H1 (cell line): ENCODE measurements around the gene MCL1. TPM values are rescaled to one million over a fixed set of nuclear protein-coding genes. Genes with fewer than 3 reads are reported as not detected.

ENCODE experiments used
- CTCF ChIA-PET: fragments of 300-600 bp; sonication (Branson Sonifier 250); formaldehyde crosslinking; loops from one replicate; lab custom pipeline; 2021; ENCODE audit not compliant: partially characterized antibody; lab: Charles Lee
- POLR2A ChIA-PET: fragments of 300-600 bp; sonication (Branson Sonifier 250); formaldehyde crosslinking; loops from one replicate; lab custom pipeline; 2021; ENCODE audit warnings: inconsistent platforms; ENCODE audit not compliant: partially characterized antibody; lab: Charles Lee
- DNase-seq, 2 experiments: peaks; one replicate each; pipeline versions ENCODE4 v3.0.0 to v3.0.0-alpha.2; 2010 to 2022; ENCODE audit warnings: low spot score in 2 of 2, low read depth in 1 of 2, mixed read lengths in 1 of 2
- FAIRE-seq: peaks from 2 replicates; lab custom pipeline; 2011; peaks lifted over from hg19 to GRCh38; lab: Jason Lieb, UNC
- H2AFZ ChIP-seq: 2 replicates; pipeline ENCODE4 v1.8.1; 2012; ENCODE audit warnings: low read length, inconsistent platforms
- H2AK5ac ChIP-seq: 2 replicates; pipeline ENCODE4 v1.6.1; 2013; ENCODE audit warnings: low read depth, low read length
- H2BK120ac ChIP-seq: replicated peaks from 2 replicates; pipeline ENCODE3; 2013; ENCODE audit warnings: low read depth, low read length, inconsistent platforms
- H2BK12ac ChIP-seq: 2 replicates; pipeline ENCODE4 v1.6.1; 2013; ENCODE audit warnings: low read depth, low read length
- H2BK15ac ChIP-seq: 2 replicates; pipeline ENCODE4 v1.6.1; 2013; ENCODE audit warnings: low read length
- H2BK20ac ChIP-seq: 2 replicates; pipeline ENCODE4 v1.6.1; 2013; ENCODE audit warnings: low read length
- H2BK5ac ChIP-seq: 2 replicates; pipeline ENCODE4 v1.6.1; 2013; ENCODE audit warnings: low read depth, low read length
- H3K14ac ChIP-seq: 2 replicates; pipeline ENCODE4 v1.6.1; 2013; ENCODE audit warnings: inconsistent platforms; ENCODE audit not compliant: insufficient read length
- H3K18ac ChIP-seq: 2 replicates; pipeline ENCODE4 v1.6.1; 2013; ENCODE audit warnings: low read length; ENCODE audit errors: extremely low read depth
- H3K23ac ChIP-seq: 2 replicates; pipeline ENCODE4 v1.6.1; 2013; ENCODE audit warnings: inconsistent platforms; ENCODE audit not compliant: insufficient read length
- H3K23me2 ChIP-seq: 2 replicates; pipeline ENCODE4 v1.6.1; 2013; ENCODE audit warnings: low read depth, low read length
- H3K27ac ChIP-seq: 2 replicates; pipeline ENCODE4 v1.6.1; 2011; ENCODE audit warnings: low read depth, low read length, inconsistent platforms
- H3K27me3 ChIP-seq, 4 experiments: replicated peaks in 1 of 4; 1 replicate in 1 of 4; 2 replicates in 3 of 4; pipeline versions ENCODE4 v1.6.1 to v1.8.1; 2011 to 2013; ENCODE audit warnings: low read length in 3 of 4, mild to moderate bottlenecking in 3 of 4, inconsistent platforms in 2 of 4, mixed read lengths in 2 of 4, moderate library complexity in 1 of 4; ENCODE audit not compliant: control insufficient read depth in 3 of 4, insufficient read depth in 3 of 4; ENCODE audit errors: extremely low read depth in 1 of 4
- H3K36me3 ChIP-seq, 4 experiments: 2 replicates each; pipeline versions ENCODE4 v1.6.1 to v1.8.1; 2011 to 2013; ENCODE audit warnings: mild to moderate bottlenecking in 4 of 4, low read length in 3 of 4, moderate library complexity in 2 of 4, control low read depth in 1 of 4, inconsistent platforms in 1 of 4; ENCODE audit not compliant: insufficient read depth in 4 of 4, control insufficient read depth in 2 of 4
- H3K4ac ChIP-seq: replicated peaks from 2 replicates; pipeline ENCODE3; 2013; ENCODE audit warnings: low read length, low read depth, mixed read lengths, inconsistent platforms; ENCODE audit not compliant: insufficient read length
- H3K4me1 ChIP-seq, 4 experiments: replicated peaks in 1 of 4; 1 replicate in 1 of 4; 2 replicates in 3 of 4; pipeline versions ENCODE4 v1.6.1 to v1.8.1; 2011 to 2013; ENCODE audit warnings: low read length in 3 of 4, inconsistent platforms in 2 of 4, mixed read lengths in 1 of 4; ENCODE audit not compliant: insufficient read depth in 4 of 4, control insufficient read depth in 3 of 4
- H3K4me2 ChIP-seq, 2 experiments: 2 replicates each; pipeline versions ENCODE4 v1.6.1 to v1.8.1; 2011 to 2013; ENCODE audit warnings: low read depth in 2 of 2, low read length in 2 of 2, control low read depth in 1 of 2, inconsistent platforms in 1 of 2, mild to moderate bottlenecking in 1 of 2; ENCODE audit not compliant: insufficient read depth in 1 of 2
- H3K4me3 ChIP-seq, 4 experiments: fragments of 200-600, 300-600 bp in 1 of 4; sonication (generic), shearing (Covaris generic), sonication (Bioruptor Twin) in 1 of 4; 2 replicates each; pipeline versions ENCODE4 v1.5.1 to v1.8.1; 2011 to 2016; ENCODE audit warnings: low read length in 4 of 4, low read depth in 3 of 4, control low read depth in 2 of 4, inconsistent platforms in 2 of 4, mild to moderate bottlenecking in 2 of 4, mixed read lengths in 1 of 4, moderate library complexity in 1 of 4; ENCODE audit not compliant: insufficient read depth in 2 of 4; ENCODE audit errors: extremely low read depth in 1 of 4
- H3K56ac ChIP-seq: replicated peaks from 2 replicates; pipeline ENCODE3; 2013; ENCODE audit warnings: low read depth, mild to moderate bottlenecking, mixed read lengths, low read length, inconsistent platforms; ENCODE audit not compliant: insufficient read length
- H3K79me1 ChIP-seq: 2 replicates; pipeline ENCODE4 v1.6.1; 2013; ENCODE audit warnings: low read depth, low read length, control low read depth
- H3K79me2 ChIP-seq, 2 experiments: 2 replicates each; pipeline versions ENCODE4 v1.6.1 to v1.8.1; 2012 to 2013; ENCODE audit warnings: low read length in 2 of 2, mild to moderate bottlenecking in 2 of 2, inconsistent platforms in 1 of 2; ENCODE audit not compliant: insufficient read depth in 2 of 2, control insufficient read depth in 1 of 2
- H3K9ac ChIP-seq, 4 experiments: replicated peaks in 1 of 4; 1 replicate in 1 of 4; 2 replicates in 3 of 4; pipeline versions ENCODE4 v1.6.1 to v1.8.1; 2011 to 2013; ENCODE audit warnings: low read depth in 3 of 4, low read length in 3 of 4, control low read depth in 2 of 4, mild to moderate bottlenecking in 2 of 4, moderate library complexity in 2 of 4, inconsistent platforms in 1 of 4; ENCODE audit errors: extremely low read depth in 1 of 4
- H3K9me3 ChIP-seq, 2 experiments: 2 replicates each; pipeline versions ENCODE4 v1.6.1 to v1.8.1; 2012 to 2013; ENCODE audit warnings: mild to moderate bottlenecking in 2 of 2, moderate library complexity in 2 of 2, control low read depth in 1 of 2, inconsistent platforms in 1 of 2, low read depth in 1 of 2, low read length in 1 of 2, mixed read lengths in 1 of 2; ENCODE audit not compliant: insufficient read depth in 2 of 2
- H4K20me1 ChIP-seq, 2 experiments: replicated peaks in 1 of 2; 2 replicates each; pipeline versions ENCODE3 to v1.8.1; 2011 to 2013; ENCODE audit warnings: inconsistent platforms in 2 of 2, low read length in 2 of 2, mild to moderate bottlenecking in 1 of 2; ENCODE audit not compliant: insufficient read depth in 2 of 2, control insufficient read depth in 1 of 2
- H4K5ac ChIP-seq: 2 replicates; pipeline ENCODE4 v1.6.1; 2013; ENCODE audit warnings: low read length, low read depth, mixed read lengths, inconsistent platforms; ENCODE audit not compliant: insufficient read length
- H4K8ac ChIP-seq: 2 replicates; pipeline ENCODE4 v1.8.0; 2013; ENCODE audit warnings: mild to moderate bottlenecking, moderate library complexity, low read length, inconsistent platforms; ENCODE audit not compliant: insufficient read depth; ENCODE audit errors: extremely low read depth
- H4K91ac ChIP-seq: replicated peaks from 2 replicates; pipeline ENCODE3; 2013; ENCODE audit warnings: low read length, mixed read lengths, inconsistent platforms; ENCODE audit not compliant: insufficient read length
- CEBPB ChIP-seq: IDR thresholded peaks from 2 replicates; pipeline ENCODE4 v1.6.1; 2012; ENCODE audit warnings: low read depth, low read length
- CREB1 ChIP-seq: IDR thresholded peaks from 2 replicates; pipeline ENCODE4 v1.6.1; 2012; ENCODE audit warnings: inconsistent platforms
- CTCF ChIP-seq, 3 experiments: IDR thresholded peaks; 1 replicate in 2 of 3; 2 replicates in 1 of 3; pipeline versions ENCODE4 v1.5.1 to v1.6.1; 2011; ENCODE audit warnings: low read length in 3 of 3, mild to moderate bottlenecking in 3 of 3, inconsistent platforms in 2 of 3, low read depth in 1 of 3, moderate library complexity in 1 of 3; ENCODE audit not compliant: insufficient read depth in 1 of 3; ENCODE audit errors: control extremely low read depth in 1 of 3
- PHF8 ChIP-seq: fragments of 200-600 bp; sonication (generic); conservative IDR thresholded peaks from 2 replicates; pipeline ENCODE4 v1.7.1; 2012; ENCODE audit warnings: low read depth, mild to moderate bottlenecking, inconsistent platforms, low read length, moderate library complexity
- RBBP5 ChIP-seq: IDR thresholded peaks from 2 replicates; pipeline ENCODE4 v1.7.1; 2012; ENCODE audit warnings: low read depth, mild to moderate bottlenecking, inconsistent platforms, low read length, moderate library complexity, borderline replicate concordance
- SIX5 ChIP-seq: IDR thresholded peaks from 2 replicates; pipeline ENCODE4 v1.6.1; 2011; ENCODE audit warnings: mild to moderate bottlenecking, low read depth, low read length
- TEAD4 ChIP-seq: IDR thresholded peaks from 2 replicates; pipeline ENCODE4 v1.6.1; 2012; ENCODE audit warnings: low read depth, low read length, inconsistent platforms, mixed read lengths
- WGBS, 2 experiments: shearing (Covaris generic) in 1 of 2; methylation state at CpG; one replicate each; pipeline versions ENCODE4 v1.1.6 to v1.1.7; 2013 to 2015; ENCODE audit warnings: low lambda C conversion rate in 2 of 2, mixed read lengths in 2 of 2, inconsistent platforms in 1 of 2, low coverage in 1 of 2, missing lambda C conversion rate in 1 of 2; ENCODE audit not compliant: insufficient replicate concordance in 2 of 2, insufficient coverage in 1 of 2, insufficient read length in 1 of 2; ENCODE audit errors: extremely low coverage in 1 of 2, missing lambda C conversion rate in 1 of 2; 5-methylcytosine and 5-hydroxymethylcytosine counted together
- polyA plus RNA-seq, 7 experiments: library from polyadenylated mRNA; depleted of rRNA in 3 of 7; stranded (reverse) in 5 of 7; unstranded in 2 of 7; fragments of >200 nt in 5 of 7; fragments of 200-250 nt in 2 of 7; gene quantifications; 1 replicate in 5 of 7; 2 replicates in 1 of 7; 4 replicates in 1 of 7; pipeline versions ENCODE4 v1.2.1 to v1.2.3, GENCODE V29; 2011 to 2013; ENCODE audit warnings: missing spikeins in 2 of 7, mixed read lengths in 2 of 7
- total RNA-seq: library from RNA; stranded (reverse); fragmentation: NEBNext Ultra II Directional; extraction: Animal tissue kit (Norgen Biotek cat#: 25700); gene quantifications from 2 replicates; pipeline ENCODE4 v1.2.1, GENCODE V29; 2021

Gene MCL1
- total and polyA plus RNA-seq, 2 of the 8 experiments (the other 6 are each of a cell fraction or from before 2014, with no cell fraction given), result 61.1 to 218 TPM

GRCh38 chr1:150560576-150561253, 18.7 kb downstream of the MCL1 start:
- peaks cover 11 to 23% (median 18%) of the 10 kb centered on the region in 4 experiments for H3K4me1 ChIP-seq
- peaks cover 7% of the 10 kb centered on the region for H3K23me2 ChIP-seq
- peak overlapping the region; percentile 88; the same call in 1 of the 2 replicates for H3K27ac ChIP-seq
- peak overlapping the region; percentile 42 to 79 (median 70) for H3K4me3 ChIP-seq
- H4K5ac ChIP-seq, result peak overlapping the region; percentile 65
- H3K14ac ChIP-seq, result no peak overlapping the region
- H3K4me2 ChIP-seq, result peak overlapping the region; percentile 85 to 95
- H2BK120ac ChIP-seq, result peak overlapping the region; percentile 63
- H2AFZ ChIP-seq, result no peak overlapping the region
- POLR2A ChIA-PET, result interaction anchor here (0.6 to 43.7 kb wide), 12 partner anchors 10 to 324 kb away, joined by 3 to 1380 read pairs (median 4); partner anchors contain the start of genes ADAMTSL4, ENSA, FALEC and HORMAD1
- H3K9me3 ChIP-seq, result no peaks in the 10 kb centered on the region
- peaks cover 0 to 2% of the 10 kb centered on the region in 2 experiments for H4K20me1 ChIP-seq
- peak in 1 of 2 experiments; percentile 95 for DNase-seq
- H3K4ac ChIP-seq, result no peak overlapping the region
- H3K79me1 ChIP-seq, result no peaks in the 10 kb centered on the region
- H2BK20ac ChIP-seq, result 0 out of 2 replicates have a peak overlapping the region, but pooled peaks have one; percentile 72
- WGBS, 2 experiments, result 17% methylated on average over 16 of the region's 17 CpGs; no CpG with 5 or more reads in 1 of the 2 experiments
- H3K36me3 ChIP-seq, result peaks cover 0 to under 1% (median under 1%) of the 10 kb centered on the region in 4 experiments; a peak in 2 of 8 replicates
- H3K23ac ChIP-seq, result no peak overlapping the region
- peak overlapping the region in 3 of 4 experiments; percentile 37 to 78 (median 77); a peak in 5 of 7 replicates for H3K9ac ChIP-seq
- CTCF ChIA-PET, result interaction anchor here (0.6 to 13.7 kb wide), 49 partner anchors 11 to 433 kb away, joined by 3 to 210 read pairs (median 4); partner anchors contain the start of genes ADAMTSL4, CTSK, ENSA and FALEC
- FAIRE-seq, result no peak
- H2BK5ac ChIP-seq, result peak overlapping the region; percentile 97
- 0 out of 2 replicates have a peak overlapping the region, but pooled peaks have one; percentile 42 for H2AK5ac ChIP-seq
- H3K56ac ChIP-seq, result no peak overlapping the region
- peak overlapping the region; percentile 69 for H4K8ac ChIP-seq
- peak overlapping the region; percentile 88 for H2BK12ac ChIP-seq
- no peaks in the 10 kb centered on the region for H3K27me3 ChIP-seq
- peak overlapping the region; percentile 39 for H4K91ac ChIP-seq
- H3K79me2 ChIP-seq, result peaks cover 0 to 32% of the 10 kb centered on the region in 2 experiments; a peak in 2 of 4 replicates
- peak overlapping the region; percentile 98 for H3K18ac ChIP-seq
- H2BK15ac ChIP-seq, result peak overlapping the region; percentile 100; the same call in 1 of the 2 replicates
- peak; percentile 35; the same call in 1 of the 2 replicates for TF ChIP-seq CREB1
- TF ChIP-seq TEAD4, result no peak
- TF ChIP-seq CTCF (IDR thresholded peaks at IDR 0.05; ENCODE audit: control extremely low read depth in 1 of 3, insufficient read depth in 1 of 3, low read depth in 1 of 3, low read length in 3 of 3), result peak in 2 of 3 experiments; percentile 89 to 95; a peak in 3 of 4 replicates
- TF ChIP-seq PHF8, result 0 out of 2 replicates have a peak, but pooled peaks have one; percentile 25
- TF ChIP-seq SIX5, result no peak
- TF ChIP-seq CEBPB, result no peak
- no peak for TF ChIP-seq RBBP5
